GM12891 (cell line): ENCODE results near the gene DMXL2.

Experiments
- POLR2A ChIP-seq: IDR thresholded peaks from 2 replicates; pipeline ENCODE4 v1.6.1; 2011; ENCODE audit warnings: low read depth, low read length, control low read depth
- POLR2AphosphoS5 ChIP-seq: IDR thresholded peaks from 2 replicates; pipeline ENCODE4 v1.6.1; 2011; ENCODE audit warnings: low read depth, low read length, control low read depth
- POU2F2 ChIP-seq: IDR thresholded peaks from 2 replicates; pipeline ENCODE4 v1.6.1; 2011; ENCODE audit warnings: low read depth, mild to moderate bottlenecking, control low read depth, low read length, moderate library complexity
- SPI1 ChIP-seq: IDR thresholded peaks from 2 replicates; pipeline ENCODE4 v1.6.1; 2011; ENCODE audit warnings: low read depth, low read length, control low read depth
- TAF1 ChIP-seq: IDR thresholded peaks from 2 replicates; pipeline ENCODE4 v1.6.1; 2011; ENCODE audit warnings: low read depth, low read length, control low read depth

DNA sequence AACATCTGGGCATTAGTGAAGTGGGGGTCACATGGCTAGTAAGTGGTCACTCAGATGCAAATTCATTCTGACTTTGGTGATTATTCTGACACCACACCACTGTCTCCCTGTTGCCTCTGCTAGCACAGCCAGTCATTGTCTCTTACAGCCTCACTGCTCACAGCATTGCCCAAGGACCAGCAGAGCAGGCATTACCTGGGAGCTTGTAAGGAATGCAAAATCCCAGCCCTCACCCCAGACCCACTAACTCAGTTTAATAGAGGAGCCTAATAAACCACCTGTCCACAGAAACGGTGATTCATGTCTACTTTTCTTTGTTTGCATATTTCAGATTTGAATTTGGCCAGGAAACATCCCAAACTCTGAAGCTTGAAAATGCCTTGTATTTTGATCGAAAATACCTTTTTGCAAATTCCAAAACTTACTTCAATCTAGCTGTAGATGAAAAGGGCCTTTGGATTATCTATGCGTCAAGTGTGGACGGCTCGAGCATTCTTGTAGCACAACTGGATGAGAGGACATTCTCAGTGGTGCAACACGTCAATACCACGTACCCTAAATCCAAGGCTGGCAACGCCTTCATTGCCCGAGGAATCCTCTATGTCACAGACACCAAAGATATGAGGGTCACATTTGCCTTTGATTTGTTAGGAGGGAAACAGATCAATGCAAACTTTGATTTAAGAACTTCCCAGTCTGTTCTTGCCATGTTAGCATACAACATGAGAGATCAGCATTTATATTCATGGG, 218.4 kb downstream of the DMXL2 start:
- TF ChIP-seq POLR2AphosphoS5 (no peak), POLR2A (no peak), TAF1 (no peak), POU2F2 (no peak), SPI1 (no peak)
